ENCODE measurements around the gene IGFBPL1.

GRCh38 chr9:38376021-38376670 is 48.1 kb downstream of the IGFBPL1 start:
- TF ChIP-seq CTCF (conservative IDR thresholded peaks at IDR 0.05; ENCODE audit: low read length) (no peak), EZH2phosphoT487 (IDR thresholded peaks at IDR 0.05; ENCODE audit: borderline replicate concordance, low read depth, low read length) (no peak)
